Inflammatory macrophage treated with lipopolysaccharide for 1 hour (primary cell): ENCODE measurements around the gene ADRA1B.
A peak's percentile ranks its signal among the peaks of the same experiment; 100 is the strongest.
"Not testable (repeated sequence)": the region's sequence is repeated elsewhere in the genome, so short reads cannot be mapped to it uniquely, and the experiment has no call there.

ENCODE experiments used
- DNase-seq, 2 donors: peaks; one replicate each; pipeline ENCODE4 v3.0.0-alpha.2; 2020 to 2022

The ADRA1B gene

DNA sequence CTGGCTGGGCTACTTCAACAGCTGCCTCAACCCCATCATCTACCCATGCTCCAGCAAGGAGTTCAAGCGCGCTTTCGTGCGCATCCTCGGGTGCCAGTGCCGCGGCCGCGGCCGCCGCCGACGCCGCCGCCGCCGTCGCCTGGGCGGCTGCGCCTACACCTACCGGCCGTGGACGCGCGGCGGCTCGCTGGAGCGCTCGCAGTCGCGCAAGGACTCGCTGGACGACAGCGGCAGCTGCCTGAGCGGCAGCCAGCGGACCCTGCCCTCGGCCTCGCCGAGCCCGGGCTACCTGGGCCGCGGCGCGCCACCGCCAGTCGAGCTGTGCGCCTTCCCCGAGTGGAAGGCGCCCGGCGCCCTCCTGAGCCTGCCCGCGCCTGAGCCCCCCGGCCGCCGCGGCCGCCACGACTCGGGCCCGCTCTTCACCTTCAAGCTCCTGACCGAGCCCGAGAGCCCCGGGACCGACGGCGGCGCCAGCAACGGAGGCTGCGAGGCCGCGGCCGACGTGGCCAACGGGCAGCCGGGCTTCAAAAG lies 55.7 kb downstream of the ADRA1B start:
- no peak for DNase-seq

DNA sequence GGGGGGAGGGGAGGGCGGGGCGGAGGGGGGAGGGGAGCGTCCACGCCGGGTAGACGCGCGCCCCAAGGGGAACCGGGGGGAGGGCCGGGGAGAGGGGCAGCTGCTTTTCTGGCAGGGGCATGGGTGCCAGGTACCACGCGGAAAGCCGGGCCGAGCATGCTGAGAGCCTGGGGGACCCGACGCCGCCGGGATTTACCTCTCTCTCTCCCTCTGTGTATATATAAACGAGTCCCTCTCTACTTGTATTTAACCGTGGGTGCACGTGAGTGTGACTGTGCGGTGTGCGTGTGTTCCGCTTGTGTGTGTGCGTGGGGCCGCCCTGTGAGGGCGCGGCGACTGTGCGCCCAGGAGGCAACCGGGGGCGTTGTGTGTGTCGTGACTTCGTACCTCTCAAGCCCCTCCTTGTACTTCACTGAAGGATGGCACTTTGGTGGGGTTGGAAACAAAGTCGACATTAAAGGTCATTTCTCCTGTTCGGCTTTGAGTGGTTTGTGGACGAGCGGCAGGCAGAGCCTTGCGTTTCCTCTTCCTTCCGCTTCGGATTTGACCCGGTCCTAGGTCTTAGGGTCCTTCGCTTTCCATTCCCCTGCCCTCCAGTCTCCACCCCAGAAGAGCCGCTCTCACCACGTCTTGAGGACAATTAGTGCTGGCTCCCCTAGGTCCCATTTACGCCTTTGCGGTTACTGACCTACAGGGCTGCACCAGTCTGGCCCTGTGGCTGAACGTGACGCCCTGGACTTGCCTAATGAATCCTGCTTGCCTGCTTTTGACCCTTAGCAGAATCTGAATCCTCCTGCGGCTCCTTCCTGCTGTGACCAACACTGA lies 56.5 kb downstream of the ADRA1B start:
- DNase-seq: no peak

DNA sequence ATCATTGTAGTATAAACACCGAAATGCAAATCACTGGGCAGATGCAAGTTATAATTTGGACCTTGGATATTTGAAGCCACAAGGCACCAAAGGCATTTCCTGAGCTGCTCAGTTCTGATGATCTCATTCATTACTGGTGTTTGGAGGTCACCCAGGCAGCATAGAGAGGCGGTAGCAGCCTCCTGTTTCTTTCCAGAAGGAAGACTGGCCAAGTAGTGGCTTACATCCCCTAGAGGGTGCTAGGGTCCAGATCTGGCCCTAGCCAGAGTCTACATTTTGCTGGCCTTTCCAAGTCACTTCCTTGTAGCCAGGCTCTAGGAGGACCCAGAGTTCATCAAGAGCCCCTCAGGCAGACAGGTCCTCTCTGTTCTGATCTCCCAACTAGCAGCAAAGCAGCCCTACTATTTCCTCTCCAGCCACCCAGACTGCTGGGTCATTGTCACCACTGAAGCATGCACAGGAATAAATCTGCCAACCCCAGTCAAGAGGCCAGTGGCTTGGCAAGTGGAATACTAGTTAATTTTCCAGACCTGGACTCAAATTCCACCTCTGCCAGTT lies 59.3 kb downstream of the ADRA1B start:
- DNase-seq: no peak

DNA sequence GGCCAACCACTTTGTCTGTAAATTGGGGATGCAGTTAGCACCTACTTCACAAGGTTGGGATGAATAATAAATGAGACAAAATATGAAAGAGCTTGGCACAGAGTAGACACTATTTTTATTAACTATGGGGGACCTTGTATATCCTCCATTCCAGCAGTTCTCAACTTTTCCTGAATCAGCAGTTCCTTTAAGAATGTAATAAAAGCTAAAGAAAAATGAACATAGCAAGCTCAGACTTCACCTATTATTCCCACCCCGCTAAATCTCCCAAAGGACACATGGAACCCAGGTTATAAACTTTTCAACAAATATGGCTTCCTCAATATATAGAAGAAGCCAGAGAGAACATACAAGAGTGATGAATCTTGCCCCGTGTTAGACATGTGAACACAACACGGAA lies 60.6 kb downstream of the ADRA1B start:
- DNase-seq: no peak

DNA sequence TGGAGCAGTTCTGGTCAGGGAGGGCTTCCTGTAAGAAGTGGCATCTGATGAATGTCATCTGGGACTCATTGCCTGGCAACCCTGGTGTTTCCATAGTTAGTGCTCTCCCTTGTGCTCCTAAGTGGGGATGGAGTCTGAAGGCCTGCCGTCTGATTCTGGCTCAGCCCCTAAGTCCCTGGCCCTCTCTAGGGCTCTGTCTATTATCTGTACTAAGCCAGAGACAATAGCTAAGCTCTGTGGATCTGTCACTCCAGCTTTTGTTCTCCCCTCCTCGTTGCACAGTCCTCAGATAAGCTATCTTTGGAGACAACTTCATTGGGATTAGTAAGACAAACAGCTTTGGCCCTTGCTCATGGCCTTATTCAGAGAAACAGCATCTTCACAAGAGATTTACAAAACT lies 62.1 kb downstream of the ADRA1B start:
- DNase-seq: no peak

- DNase-seq: no peak
These were observed 66.3 kb downstream of the ADRA1B start for GRCh38 chr5:159982421-159983173.

- DNase-seq: peak; percentile 52 to 62
These were observed 70.9 kb downstream of the ADRA1B start for GRCh38 chr5:159987031-159987674.

GRCh38 chr5:159990506-159990905 lies 74.2 kb downstream of the ADRA1B start:
- peak in 1 of 2 donors; percentile 18 for DNase-seq

DNA sequence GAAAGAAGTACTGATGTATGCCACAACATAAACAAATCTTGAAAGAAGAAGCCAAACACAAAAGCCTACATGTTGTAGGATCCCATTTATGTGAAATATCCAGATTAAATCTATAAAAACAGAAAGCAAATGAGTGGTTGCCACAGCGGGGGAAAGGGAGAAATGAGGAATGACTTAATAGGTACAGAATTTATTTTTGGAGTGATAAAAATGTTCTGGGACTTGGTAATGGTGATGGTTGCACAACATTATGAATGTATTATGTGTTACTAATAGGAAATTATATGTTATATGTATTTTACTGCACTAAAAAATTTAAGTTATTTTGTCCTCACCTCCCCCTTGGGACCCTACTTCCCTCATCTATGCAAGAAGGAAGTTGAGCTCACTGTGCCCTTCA lies 76.3 kb downstream of the ADRA1B start:
- DNase-seq: no peak

DNA sequence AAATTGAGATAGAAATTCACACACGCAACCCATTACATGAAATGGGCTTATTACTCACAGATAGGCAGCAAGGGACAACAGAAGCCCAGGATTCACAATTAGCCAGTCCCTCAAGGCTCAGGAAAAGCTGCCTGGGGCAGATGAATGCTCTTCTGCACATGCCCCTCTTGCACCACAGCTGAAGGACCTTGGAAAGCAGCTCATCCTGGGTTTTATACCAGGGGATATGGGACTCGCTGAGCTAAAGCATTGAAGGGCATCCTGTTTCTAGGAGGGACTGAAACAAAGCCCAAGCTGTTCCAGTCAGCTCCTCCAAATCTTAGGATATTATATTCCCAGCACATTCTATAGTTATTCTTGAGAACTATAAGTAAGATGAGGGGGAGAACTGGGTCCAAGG lies 76.9 kb downstream of the ADRA1B start:
- DNase-seq: no peak

GRCh38 chr5:159995907-159996306 lies 79.6 kb downstream of the ADRA1B start:
- no peak for DNase-seq

DNA sequence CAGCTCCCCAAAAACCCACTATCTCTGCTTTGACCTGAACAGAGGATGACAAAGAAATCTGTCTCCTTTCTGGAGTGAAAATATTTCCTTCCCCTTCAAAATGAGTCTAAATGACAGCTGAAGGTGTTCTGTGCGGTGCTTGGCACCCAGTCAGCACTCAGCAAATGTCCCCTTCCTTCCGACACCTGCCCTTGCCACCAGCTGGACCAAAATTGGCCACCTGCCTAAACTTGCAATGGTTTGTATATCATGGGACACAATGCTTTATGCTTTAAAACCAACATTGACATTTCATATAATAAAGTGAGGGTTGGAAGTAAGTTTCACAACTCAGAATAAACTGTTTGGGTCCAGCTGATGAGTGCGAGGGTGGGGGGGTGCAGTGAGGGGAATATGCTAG lies 85.2 kb downstream of the ADRA1B start:
- DNase-seq: no peak

GRCh38 chr5:160007514-160007913 lies 91.2 kb downstream of the ADRA1B start:
- no peak for DNase-seq

GRCh38 chr5:160008529-160008876 lies 92.2 kb downstream of the ADRA1B start:
- DNase-seq: not testable (repeated sequence)

DNA sequence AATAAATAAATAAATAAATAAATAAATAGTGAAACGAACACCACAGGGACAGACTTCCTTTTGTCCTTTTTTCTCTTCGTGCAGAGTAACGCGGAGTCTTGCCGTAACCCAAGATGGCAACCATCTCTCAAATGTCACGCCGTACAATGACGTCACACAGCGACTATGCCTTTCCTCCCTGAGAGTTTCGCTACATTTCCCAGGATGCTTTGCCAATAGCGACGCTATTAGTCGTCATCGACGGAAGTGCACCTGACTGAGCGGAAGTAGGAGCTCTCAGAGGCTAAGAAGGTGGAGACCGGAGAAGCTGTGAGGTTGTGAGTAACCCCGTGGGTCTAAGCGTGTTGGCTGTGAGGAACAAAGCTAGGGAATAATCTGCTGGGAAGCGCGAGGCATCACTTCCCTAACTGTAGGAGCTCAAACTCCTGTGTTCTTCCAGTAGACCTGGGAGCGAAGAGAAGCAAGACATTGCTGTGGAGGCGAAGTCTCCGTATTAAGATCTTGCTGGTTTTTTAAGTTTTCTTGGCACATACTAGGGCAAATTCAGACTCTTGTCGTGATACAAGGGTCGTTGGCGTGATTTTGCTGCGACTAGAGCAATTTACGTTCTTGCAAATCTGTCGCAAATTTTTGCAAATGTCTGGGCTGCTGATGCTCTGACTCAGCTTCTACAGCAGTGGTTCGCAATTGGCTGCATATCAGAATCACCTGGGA lies 92.8 kb downstream of the ADRA1B start, which contains the start of gene TTC1:
Gene TTC1, plus strand, starts transcription at position 263 of the 714 bp plus-strand sequence. CDS start 1,390 bp downstream, outside the sequence.
- peak; percentile 99 for DNase-seq

GRCh38 chr5:160009591-160009989 lies 93.3 kb downstream of the ADRA1B start:
- DNase-seq: peak; percentile 9 to 29

GRCh38 chr5:160011471-160011870 lies 95.2 kb downstream of the ADRA1B start:
- DNase-seq: no peak

GRCh38 chr5:160014197-160014596 lies 97.9 kb downstream of the ADRA1B start:
- DNase-seq: not testable (repeated sequence)

GRCh38 chr5:160018945-160019625 lies 102.8 kb downstream of the ADRA1B start:
- no peak for DNase-seq

DNA sequence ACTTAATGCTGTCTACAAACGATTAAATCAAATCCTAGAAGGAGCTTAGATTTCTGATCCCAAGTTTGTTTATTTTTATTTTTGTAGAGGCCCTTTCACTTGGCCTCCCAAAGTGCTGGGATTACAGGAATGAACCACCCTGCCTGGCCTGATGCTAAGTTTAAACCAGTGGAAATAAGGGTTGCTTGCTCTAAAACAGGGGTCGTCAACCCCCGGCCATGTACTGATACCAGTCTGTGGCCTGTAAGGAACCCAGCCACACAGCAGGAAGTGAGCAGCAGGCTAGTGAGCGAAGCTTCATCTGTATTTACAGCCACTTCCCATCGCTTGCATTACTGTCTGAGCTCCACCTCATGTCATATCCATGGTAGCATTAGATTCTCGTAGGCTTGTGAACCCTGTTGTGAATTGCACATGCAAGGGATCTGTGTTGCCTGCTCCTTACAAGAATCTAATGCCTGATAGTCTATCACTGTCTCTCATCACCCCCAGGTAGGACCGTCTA lies 104.0 kb downstream of the ADRA1B start:
- DNase-seq: no peak

GRCh38 chr5:160020964-160021363 lies 104.7 kb downstream of the ADRA1B start:
- no peak for DNase-seq
